ENCODE data around the gene ALKBH7. TPM values are rescaled to one million over a fixed set of nuclear protein-coding genes. Genes with fewer than 3 reads are reported as not detected.

ALKBH7 gene
- polyA plus RNA-seq, 1 donor (not counting 4 experiments of a cell fraction or from before 2014, with no cell fraction given) = 9.8 TPM

DNA sequence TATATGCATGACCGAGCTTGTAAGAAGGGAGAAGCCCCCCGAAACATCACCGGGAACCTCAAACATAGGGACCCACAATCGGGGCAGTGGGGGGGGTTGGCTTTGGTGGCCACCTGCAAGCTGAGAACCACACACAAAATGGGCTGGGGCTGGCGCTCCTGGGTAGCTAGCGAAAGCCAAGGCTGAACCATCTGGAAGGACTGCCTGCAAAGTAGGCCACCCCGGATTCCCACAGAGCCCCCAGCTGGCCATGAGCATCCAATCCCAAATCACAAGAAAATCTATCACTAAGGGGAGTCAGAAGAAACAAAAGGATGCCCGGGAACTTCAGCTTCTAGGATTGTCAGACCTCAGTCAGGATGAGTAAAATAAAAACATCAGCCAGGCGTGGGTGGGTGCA, 5.9 kb downstream of the ALKBH7 start:
- H3K36me3 ChIP-seq (ENCODE audit: control insufficient read depth in 2 of 2, extremely low read depth in 1 of 2, insufficient read depth in 2 of 2, low read length in 2 of 2) = peaks cover 24 to 29% of the 10 kb centered on the region in 2 experiments
- H3K4me3 ChIP-seq (ENCODE audit: control insufficient read depth in 2 of 3, extremely low read depth in 1 of 3, insufficient read depth in 2 of 3, low read depth in 1 of 3, low read length in 3 of 3) = no peak overlapping the region
- no peak overlapping the region for H3K4me2 ChIP-seq (ENCODE audit: control insufficient read depth, extremely low read depth, insufficient read depth, low read depth, low read length)
- no peaks in the 10 kb centered on the region for H4K20me1 ChIP-seq (ENCODE audit: control insufficient read depth, extremely low read depth, insufficient read depth, low read length)
- H3K79me2 ChIP-seq (ENCODE audit: control insufficient read depth, insufficient read depth, low read length) = no peaks in the 10 kb centered on the region
- no peaks in the 10 kb centered on the region for H3K27me3 ChIP-seq (ENCODE audit: control insufficient read depth, extremely low read depth, insufficient read depth, low read length)
- TF ChIP-seq EZH2 (IDR thresholded peaks at IDR 0.05; ENCODE audit: low read length) = no peak
- TF ChIP-seq CTCF (optimal IDR thresholded peaks at IDR 0.05 in 1 of 3, IDR thresholded peaks at IDR 0.05 in 1 of 3, conservative IDR thresholded peaks at IDR 0.05 in 1 of 3; ENCODE audit: extremely low read depth in 1 of 3, insufficient read depth in 2 of 3, low read length in 3 of 3) = no peak
- H3K27ac ChIP-seq (ENCODE audit: control insufficient read depth, insufficient read depth, low read length) = no peak overlapping the region
- H3K9ac ChIP-seq (ENCODE audit: control insufficient read depth, extremely low read depth, insufficient read depth, low read length) = no peak overlapping the region
- DNase-seq (ENCODE audit: low read depth, low spot score) = no peak
- H3K9me1 ChIP-seq (ENCODE audit: control insufficient read depth, extremely low read depth, insufficient read depth, low read length) = no peaks in the 10 kb centered on the region
- H3K4me1 ChIP-seq (ENCODE audit: control insufficient read depth, extremely low read depth, insufficient read depth, low read length) = peaks cover 6% of the 10 kb centered on the region
- no peak for FAIRE-seq
- dilution Hi-C loops (cut with MboI; ENCODE audit: extremely low pct_ligation_motif_present, low sequenced_read_pairs) = no loop called here
- H3K9me3 ChIP-seq (ENCODE audit: control insufficient read depth, low read depth, low read length) = no peaks in the 10 kb centered on the region
- no peak overlapping the region for H2AFZ ChIP-seq (ENCODE audit: control insufficient read depth, low read length)

GRCh38 chr19:6379744-6380143, 7.2 kb downstream of the ALKBH7 start:
- FAIRE-seq (no peak), DNase-seq (ENCODE audit: low read depth, low spot score) (no peak)
- Histone ChIP-seq H2AFZ (ENCODE audit: control insufficient read depth, low read length) (no peak overlapping the region), H3K4me2 (ENCODE audit: control insufficient read depth, extremely low read depth, insufficient read depth, low read depth, low read length) (no peak overlapping the region), H3K9me3 (ENCODE audit: control insufficient read depth, low read depth, low read length) (no peaks in the 10 kb centered on the region), H3K9ac (ENCODE audit: control insufficient read depth, extremely low read depth, insufficient read depth, low read length) (no peak overlapping the region), H3K4me3 (ENCODE audit: control insufficient read depth in 2 of 3, extremely low read depth in 1 of 3, insufficient read depth in 2 of 3, low read depth in 1 of 3, low read length in 3 of 3) (no peak overlapping the region), H3K36me3 (ENCODE audit: control insufficient read depth in 2 of 2, extremely low read depth in 1 of 2, insufficient read depth in 2 of 2, low read length in 2 of 2) (peaks cover 25 to 33% of the 10 kb centered on the region in 2 experiments), H3K27ac (ENCODE audit: control insufficient read depth, insufficient read depth, low read length) (no peak overlapping the region), H3K9me1 (ENCODE audit: control insufficient read depth, extremely low read depth, insufficient read depth, low read length) (no peaks in the 10 kb centered on the region), H3K27me3 (ENCODE audit: control insufficient read depth, extremely low read depth, insufficient read depth, low read length) (no peaks in the 10 kb centered on the region), H3K79me2 (ENCODE audit: control insufficient read depth, insufficient read depth, low read length) (no peaks in the 10 kb centered on the region), H4K20me1 (ENCODE audit: control insufficient read depth, extremely low read depth, insufficient read depth, low read length) (no peaks in the 10 kb centered on the region), H3K4me1 (ENCODE audit: control insufficient read depth, extremely low read depth, insufficient read depth, low read length) (no peaks in the 10 kb centered on the region)
- TF ChIP-seq EZH2 (IDR thresholded peaks at IDR 0.05; ENCODE audit: low read length) (no peak), CTCF (optimal IDR thresholded peaks at IDR 0.05 in 1 of 3, IDR thresholded peaks at IDR 0.05 in 1 of 3, conservative IDR thresholded peaks at IDR 0.05 in 1 of 3; ENCODE audit: extremely low read depth in 1 of 3, insufficient read depth in 2 of 3, low read length in 3 of 3) (no peak)
- dilution Hi-C loops (cut with MboI; ENCODE audit: extremely low pct_ligation_motif_present, low sequenced_read_pairs) = no loop called here

All from keratinocyte (primary cell).